HUES64 (cell line): ENCODE data around the gene GLRA2.
"Not testable (repeated sequence)": the region's sequence is repeated elsewhere in the genome, so short reads cannot be mapped to it uniquely, and the experiment has no call there.

Experiments used
- H3K27ac ChIP-seq: 2 replicates; pipeline ENCODE4 v1.7.0; 2013; ENCODE audit warnings: low read depth, low read length, inconsistent platforms
- H3K27me3 ChIP-seq: 2 replicates; pipeline ENCODE4 v1.6.1; 2013; ENCODE audit warnings: mild to moderate bottlenecking, low read length; ENCODE audit not compliant: insufficient read depth
- H3K36me3 ChIP-seq: 2 replicates; pipeline ENCODE4 v1.6.1; 2013; ENCODE audit warnings: mild to moderate bottlenecking, low read length; ENCODE audit not compliant: insufficient read depth
- H3K4me1 ChIP-seq: 2 replicates; pipeline ENCODE4 v1.6.1; 2013; ENCODE audit warnings: mild to moderate bottlenecking, low read length, moderate library complexity; ENCODE audit not compliant: insufficient read depth
- H3K4me3 ChIP-seq: 2 replicates; pipeline ENCODE4 v1.5.1; 2013; ENCODE audit warnings: mild to moderate bottlenecking, low read length, moderate library complexity
- H3K9ac ChIP-seq: 2 replicates; pipeline ENCODE4 v1.6.1; 2013; ENCODE audit warnings: mild to moderate bottlenecking, low read depth, low read length
- H3K9me3 ChIP-seq: 2 replicates; pipeline ENCODE4 v1.6.1; 2013; ENCODE audit warnings: low read depth, low read length; ENCODE audit not compliant: insufficient read depth
- WGBS: fragments of 150-250, 120-280 bp; methylation state at CpG from one replicate; pipeline ENCODE4 v1.1.7; 2013; ENCODE audit warnings: missing lambda C conversion rate; 5-methylcytosine and 5-hydroxymethylcytosine counted together

Gene GLRA2

GRCh38 chrX:14672611-14673172, 143.4 kb downstream of the GLRA2 start:
- WGBS: 93% methylated on average over 5 of the region's 5 CpGs
- Histone ChIP-seq H3K27ac (no peak overlapping the region), H3K9me3 (no peaks in the 10 kb centered on the region), H3K4me3 (no peak overlapping the region), H3K27me3 (no peaks in the 10 kb centered on the region), H3K4me1 (no peaks in the 10 kb centered on the region), H3K36me3 (no peaks in the 10 kb centered on the region), H3K9ac (no peak overlapping the region)

- Histone ChIP-seq H3K36me3 (no peaks in the 10 kb centered on the region), H3K4me1 (no peaks in the 10 kb centered on the region), H3K27ac (no peak overlapping the region), H3K9me3 (no peaks in the 10 kb centered on the region), H3K4me3 (no peak overlapping the region), H3K9ac (no peak overlapping the region), H3K27me3 (no peaks in the 10 kb centered on the region)
- no CpG with 5 or more reads among the region's 1 CpG for WGBS
Observed at GRCh38 chrX:14673236-14673635, 143.9 kb downstream of the GLRA2 start.

- no peaks in the 10 kb centered on the region for H3K27me3 ChIP-seq
Observed at GRCh38 chrX:14673764-14674163, 144.4 kb downstream of the GLRA2 start.

GRCh38 chrX:14675500-14675899, 146.2 kb downstream of the GLRA2 start:
- H3K36me3 ChIP-seq: no peaks in the 10 kb centered on the region
- H3K4me3 ChIP-seq: no peak overlapping the region
- no peak overlapping the region for H3K9ac ChIP-seq
- no peak overlapping the region for H3K27ac ChIP-seq
- H3K9me3 ChIP-seq: no peaks in the 10 kb centered on the region
- no peaks in the 10 kb centered on the region for H3K27me3 ChIP-seq
- H3K4me1 ChIP-seq: no peaks in the 10 kb centered on the region
- WGBS: no CpG with 5 or more reads among the region's 1 CpG

More at GRCh38 chrX:14673764-14674163, 144.4 kb downstream of the GLRA2 start:
- WGBS: 91% methylated on average over 4 of the region's 4 CpGs
- Histone ChIP-seq H3K4me3 (no peak overlapping the region), H3K9ac (no peak overlapping the region), H3K36me3 (no peaks in the 10 kb centered on the region), H3K27ac (no peak overlapping the region), H3K9me3 (no peaks in the 10 kb centered on the region), H3K4me1 (no peaks in the 10 kb centered on the region)

GRCh38 chrX:14676431-14676830, 147.1 kb downstream of the GLRA2 start:
- H3K27me3 ChIP-seq: no peaks in the 10 kb centered on the region
- 100% methylated on average over 1 of the region's 1 CpG for WGBS
- no peak overlapping the region for H3K9ac ChIP-seq
- H3K36me3 ChIP-seq: no peaks in the 10 kb centered on the region
- H3K27ac ChIP-seq: no peak overlapping the region
- no peaks in the 10 kb centered on the region for H3K4me1 ChIP-seq
- no peaks in the 10 kb centered on the region for H3K9me3 ChIP-seq
- H3K4me3 ChIP-seq: no peak overlapping the region

- H3K9me3 ChIP-seq, H3K4me1 ChIP-seq, H3K27me3 ChIP-seq, H3K27ac ChIP-seq, H3K9ac ChIP-seq, H3K4me3 ChIP-seq, H3K36me3 ChIP-seq: not testable (repeated sequence)
- 96% methylated on average over 10 of the region's 10 CpGs for WGBS
Observed at GRCh38 chrX:14688331-14688730, 159.0 kb downstream of the GLRA2 start.

- 93% methylated on average over 8 of the region's 8 CpGs for WGBS
- H3K27ac ChIP-seq: no peak overlapping the region
- no peak overlapping the region for H3K4me3 ChIP-seq
- H3K9me3 ChIP-seq: 0 out of 2 replicates have a peak, but pooled peaks cover 5% of the 10 kb centered on the region
- H3K27me3 ChIP-seq: no peaks in the 10 kb centered on the region
- 0 out of 2 replicates have a peak, but pooled peaks cover 3% of the 10 kb centered on the region for H3K36me3 ChIP-seq
- H3K9ac ChIP-seq: no peak overlapping the region
- no peaks in the 10 kb centered on the region for H3K4me1 ChIP-seq
Observed at GRCh38 chrX:14690553-14690952, 161.2 kb downstream of the GLRA2 start.

- Histone ChIP-seq H3K9me3 (no peaks in the 10 kb centered on the region), H3K36me3 (0 out of 2 replicates have a peak, but pooled peaks cover 3% of the 10 kb centered on the region), H3K4me1 (no peaks in the 10 kb centered on the region), H3K4me3 (no peak overlapping the region), H3K9ac (no peak overlapping the region), H3K27me3 (no peaks in the 10 kb centered on the region), H3K27ac (no peak overlapping the region)
- WGBS: 93% methylated on average over 2 of the region's 2 CpGs
Observed at GRCh38 chrX:14694611-14695010, 165.3 kb downstream of the GLRA2 start.

- 87% methylated on average over 3 of the region's 3 CpGs for WGBS
- no peaks in the 10 kb centered on the region for H3K27me3 ChIP-seq
- H3K36me3 ChIP-seq: no peaks in the 10 kb centered on the region
- H3K9me3 ChIP-seq: no peaks in the 10 kb centered on the region
- H3K4me3 ChIP-seq: no peak overlapping the region
- H3K9ac ChIP-seq: no peak overlapping the region
- H3K27ac ChIP-seq: no peak overlapping the region
- no peaks in the 10 kb centered on the region for H3K4me1 ChIP-seq
Observed at GRCh38 chrX:14697451-14697850, 168.1 kb downstream of the GLRA2 start.

- no peaks in the 10 kb centered on the region for H3K4me1 ChIP-seq
- H3K27ac ChIP-seq: no peak overlapping the region
- H3K4me3 ChIP-seq: no peak overlapping the region
- no peak overlapping the region for H3K9ac ChIP-seq
- no peaks in the 10 kb centered on the region for H3K27me3 ChIP-seq
- no peaks in the 10 kb centered on the region for H3K36me3 ChIP-seq
- WGBS: 94% methylated on average over 2 of the region's 3 CpGs
- no peaks in the 10 kb centered on the region for H3K9me3 ChIP-seq
Observed at GRCh38 chrX:14698790-14699189, 169.5 kb downstream of the GLRA2 start.

GRCh38 chrX:14700982-14701381, 171.6 kb downstream of the GLRA2 start:
- no peaks in the 10 kb centered on the region for H3K4me1 ChIP-seq
- H3K27ac ChIP-seq: no peak overlapping the region
- H3K9ac ChIP-seq: no peak overlapping the region
- 95% methylated on average over 5 of the region's 5 CpGs for WGBS
- H3K4me3 ChIP-seq: no peak overlapping the region
- no peaks in the 10 kb centered on the region for H3K36me3 ChIP-seq
- H3K27me3 ChIP-seq: no peaks in the 10 kb centered on the region
- H3K9me3 ChIP-seq: no peaks in the 10 kb centered on the region

GRCh38 chrX:14702145-14702544, 172.8 kb downstream of the GLRA2 start:
- Histone ChIP-seq H3K4me3 (no peak overlapping the region), H3K9me3 (no peaks in the 10 kb centered on the region), H3K9ac (no peak overlapping the region), H3K27me3 (no peaks in the 10 kb centered on the region), H3K4me1 (no peaks in the 10 kb centered on the region), H3K36me3 (no peaks in the 10 kb centered on the region), H3K27ac (no peak overlapping the region)
